Measurements from ENCODE around the gene TBC1D22A. TPM values are rescaled to one million over a fixed set of nuclear protein-coding genes. Genes with fewer than 3 reads are reported as not detected.

Gene TBC1D22A
- total RNA-seq, 1 donor from 2014 or later = 15.8 TPM

GRCh38 chr22:47218671-47219070 lies 456.2 kb downstream of the TBC1D22A start:
- ATAC-seq (no peak), DNase-seq (no peak)
- intact Hi-C loops (cut with micrococcal nuclease) = no loop called here

DNA sequence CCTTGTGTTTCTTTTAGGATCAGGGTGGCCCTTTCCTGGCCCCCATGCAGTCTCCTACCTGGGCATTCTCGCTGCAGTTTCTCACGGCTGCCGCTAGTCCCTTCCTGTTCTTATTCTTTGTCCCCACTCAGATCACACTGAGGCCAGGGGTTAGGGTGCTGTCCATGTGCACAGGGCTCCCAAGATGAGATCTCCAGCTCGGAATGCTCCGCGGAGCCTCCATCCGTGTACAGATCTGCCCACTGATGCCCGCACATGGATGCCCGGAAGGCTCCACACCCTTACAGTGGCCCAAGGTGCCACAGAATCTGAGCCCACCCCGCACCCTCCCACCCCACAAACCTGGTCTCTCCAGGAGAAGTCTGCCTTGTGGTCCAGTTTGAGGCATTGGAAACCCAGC lies 457.3 kb downstream of the TBC1D22A start:
- DNase-seq = no peak
- intact Hi-C loops (cut with micrococcal nuclease) = no loop called here

DNA sequence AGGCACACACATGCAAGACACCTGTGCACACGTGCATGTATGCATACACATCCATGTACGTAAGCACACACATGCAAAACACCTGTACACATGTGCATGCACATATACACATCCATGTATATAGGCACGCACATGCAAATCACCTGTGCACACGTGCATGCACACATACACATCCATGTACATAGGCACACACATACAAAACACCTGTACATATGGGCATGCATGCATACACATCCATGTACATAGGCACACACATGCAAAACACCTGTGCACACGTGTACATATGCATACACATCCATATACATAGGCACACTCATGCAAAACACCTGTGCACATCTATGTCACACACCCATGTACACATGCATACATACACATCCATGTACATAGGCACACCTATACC lies 458.3 kb downstream of the TBC1D22A start:
- DNase-seq (no peak), ATAC-seq (no peak)
- intact Hi-C loops (cut with micrococcal nuclease) = no loop called here

More for the DNA sequence above, 457.3 kb downstream of the TBC1D22A start:
- no peak for ATAC-seq

GRCh38 chr22:47221840-47222615 lies 459.6 kb downstream of the TBC1D22A start:
- intact Hi-C loops (cut with micrococcal nuclease) = no loop called here
- DNase-seq (no peak), ATAC-seq (no peak)

Other genes with a start within 250 kb of the TBC1D22A start
- gene CELSR1, start 225.0 kb upstream of the TBC1D22A start, total RNA-seq = 9.7 TPM
- gene GRAMD4, start 142.3 kb upstream of the TBC1D22A start, total RNA-seq = 94.0 TPM
- 87.5 TPM for gene CERK, start 24.4 kb upstream of the TBC1D22A start, total RNA-seq